ENCODE results near the gene EIF6. TPM values are rescaled to one million over a fixed set of nuclear protein-coding genes. Genes with fewer than 3 reads are reported as not detected.
A peak's percentile ranks its signal among the peaks of the same experiment; 100 is the strongest.

Gene EIF6
- total RNA-seq, result 10 to 100 TPM; 43.8 to 70.7 (median 69.6) TPM
- total RNA-seq (2013), result 54.6 TPM
- total RNA-seq, result 10.5 to 132 (median 26.9) reads per million in 29 experiments

- ATAC-seq (replicated peaks in 1 of 4) (peak; percentile 80 to 91 (median 86)), DNase-seq (peak; percentile 28 to 74 (median 51))
- under 1% methylated on average over 53 of the region's 61 CpGs for WGBS (ENCODE audit: insufficient coverage)
- Mint-ChIP-seq H3K27ac (peak within 1 kb of the TSS; percentile 78 to 88), H3K36me3 (peaks cover 17% of the 10 kb centered on the region), H3K27me3 (no peaks in the 10 kb centered on the region), H3K4me1 (peaks cover 30 to 36% (median 34%) of the 10 kb centered on the region in 3 donors), H3K9me3 (no peaks in the 10 kb centered on the region), H3K4me3 (peak within 1 kb of the TSS; percentile 89 to 92 (median 90))
- peaks cover 6 to 27% of the 10 kb centered on the region in 2 experiments for H3K4me1 ChIP-seq (ENCODE audit: control insufficient read depth in 1 of 2, extremely low read depth in 1 of 2, insufficient read depth in 2 of 2, low read length in 2 of 2)
- H3K4me3 ChIP-seq (ENCODE audit: control insufficient read depth in 1 of 2, extremely low read depth in 1 of 2, low read length in 1 of 2), result peak within 1 kb of the TSS; percentile 83 to 89
- peaks cover 0 to 4% of the 10 kb centered on the region in 2 experiments for H3K27me3 ChIP-seq (replicated peaks in 1 of 2; ENCODE audit: control insufficient read depth in 2 of 2, extremely low read depth in 1 of 2, insufficient read depth in 2 of 2, low read length in 1 of 2)
- peaks cover 3 to 24% of the 10 kb centered on the region in 2 donors for H3K36me3 ChIP-seq (ENCODE audit: control insufficient read depth in 2 of 2, extremely low read depth in 1 of 2, insufficient read depth in 1 of 2, low read length in 1 of 2)
- ChIA-PET CTCF (interaction anchor here (0.5 to 1.7 kb wide), 4 partner anchors 19 to 240 kb away, joined by 3 to 5 read pairs (median 4); no protein-coding TSS in a partner anchor), POLR2A (interaction anchor here (0.5 to 0.7 kb wide), 8 partner anchors 11 to 1759 kb away, joined by 3 to 11 read pairs (median 4); no protein-coding TSS in a partner anchor)
- H3K27ac ChIP-seq (ENCODE audit: low read length), result peak within 1 kb of the TSS; percentile 71
- no peaks in the 10 kb centered on the region for H3K9me3 ChIP-seq
These were observed at the start of gene EIF6 for GRCh38 chr20:35284267-35284991. EIF6 (minus strand) TSS chr20:35284772; CDS start chr20:35284487, 285 bp downstream.

GRCh38 chr20:35333606-35334005, 49.0 kb upstream of the EIF6 start:
- POLR2A ChIA-PET, result no interaction called here

GRCh38 chr20:35332540-35333200, 48.1 kb upstream of the EIF6 start:
- peaks cover 0 to 3% of the 10 kb centered on the region in 2 donors for H3K36me3 ChIP-seq (ENCODE audit: control insufficient read depth in 2 of 2, extremely low read depth in 1 of 2, insufficient read depth in 1 of 2, low read length in 1 of 2)
- ATAC-seq (replicated peaks in 1 of 4) (no peak), DNase-seq (no peak)
- H3K4me3 Mint-ChIP-seq, result no peak overlapping the region
- no peaks in the 10 kb centered on the region for H3K4me1 Mint-ChIP-seq
- peaks cover 3% of the 10 kb centered on the region for H3K36me3 Mint-ChIP-seq
- H3K9me3 Mint-ChIP-seq, result no peaks in the 10 kb centered on the region
- no peak overlapping the region for H3K4me3 ChIP-seq (ENCODE audit: control insufficient read depth in 1 of 2, extremely low read depth in 1 of 2, low read length in 1 of 2)
- H3K27me3 Mint-ChIP-seq, result no peaks in the 10 kb centered on the region
- CTCF ChIA-PET, result interaction anchor here in 1 of 2 donors (0.6 kb wide), 1 partner anchor 621 kb away, joined by 3 read pairs; no protein-coding TSS in a partner anchor
- no peak overlapping the region for H3K27ac Mint-ChIP-seq
- H3K27me3 ChIP-seq (replicated peaks in 1 of 2; ENCODE audit: control insufficient read depth in 2 of 2, extremely low read depth in 1 of 2, insufficient read depth in 2 of 2, low read length in 1 of 2), result no peaks in the 10 kb centered on the region
- WGBS (ENCODE audit: insufficient coverage), result 85% methylated on average over 3 of the region's 5 CpGs
- POLR2A ChIA-PET, result no interaction called here
- no peaks in the 10 kb centered on the region for H3K9me3 ChIP-seq
- H3K27ac ChIP-seq (ENCODE audit: low read length), result no peak overlapping the region
- H3K4me1 ChIP-seq (ENCODE audit: control insufficient read depth in 1 of 2, extremely low read depth in 1 of 2, insufficient read depth in 2 of 2, low read length in 2 of 2), result no peaks in the 10 kb centered on the region

More at GRCh38 chr20:35333606-35334005, 49.0 kb upstream of the EIF6 start:
- Mint-ChIP-seq H3K4me3 (no peak overlapping the region), H3K27ac (no peak overlapping the region), H3K27me3 (no peaks in the 10 kb centered on the region), H3K36me3 (peaks cover 3% of the 10 kb centered on the region), H3K4me1 (no peaks in the 10 kb centered on the region), H3K9me3 (no peaks in the 10 kb centered on the region)
- Histone ChIP-seq H3K4me3 (ENCODE audit: control insufficient read depth in 1 of 2, extremely low read depth in 1 of 2, low read length in 1 of 2) (no peak overlapping the region), H3K4me1 (ENCODE audit: control insufficient read depth in 1 of 2, extremely low read depth in 1 of 2, insufficient read depth in 2 of 2, low read length in 2 of 2) (no peaks in the 10 kb centered on the region), H3K27ac (ENCODE audit: low read length) (no peak overlapping the region), H3K36me3 (ENCODE audit: control insufficient read depth in 2 of 2, extremely low read depth in 1 of 2, insufficient read depth in 1 of 2, low read length in 1 of 2) (peaks cover 0 to 3% of the 10 kb centered on the region in 2 donors), H3K27me3 (replicated peaks in 1 of 2; ENCODE audit: control insufficient read depth in 2 of 2, extremely low read depth in 1 of 2, insufficient read depth in 2 of 2, low read length in 1 of 2) (no peaks in the 10 kb centered on the region), H3K9me3 (no peaks in the 10 kb centered on the region)
- no CpG with 5 or more reads among the region's 4 CpGs for WGBS (ENCODE audit: insufficient coverage)
- DNase-seq (no peak), ATAC-seq (replicated peaks in 1 of 4) (no peak)
- CTCF ChIA-PET, result no interaction called here

DNA sequence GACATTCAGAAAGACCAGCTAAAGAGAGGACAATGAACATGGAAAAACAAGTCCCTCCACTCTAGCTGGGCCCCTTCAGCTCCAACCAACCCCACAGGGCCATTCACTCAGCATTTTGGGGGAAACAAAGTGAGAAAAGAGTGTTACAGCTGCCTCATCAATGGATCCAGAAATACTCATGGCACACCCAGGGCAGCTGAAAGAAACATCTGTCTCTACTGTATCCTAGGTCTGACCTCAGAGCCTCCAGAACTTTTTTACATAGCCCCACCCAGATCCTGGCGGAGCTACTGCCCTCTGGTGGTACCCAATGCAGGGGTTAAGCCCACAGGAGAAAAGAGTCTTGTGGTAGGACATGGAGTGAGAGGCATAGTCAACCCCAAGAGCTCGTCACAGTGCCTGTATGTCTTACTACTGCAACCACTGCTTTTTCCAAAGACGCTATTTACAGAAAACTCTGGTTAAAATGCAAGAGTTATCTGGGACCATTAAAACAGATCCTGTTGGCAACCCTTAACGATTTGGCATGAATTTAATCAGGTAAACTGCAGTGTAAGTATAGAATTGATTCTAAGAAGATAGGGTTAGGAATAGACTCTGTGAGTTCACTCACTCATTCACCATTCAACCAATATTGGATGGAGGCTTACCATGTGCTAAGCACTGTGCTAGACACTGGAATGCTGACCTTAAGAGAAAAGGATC, 45.0 kb upstream of the EIF6 start:
- Histone ChIP-seq H3K27me3 (replicated peaks in 1 of 2; ENCODE audit: control insufficient read depth in 2 of 2, extremely low read depth in 1 of 2, insufficient read depth in 2 of 2, low read length in 1 of 2) (no peaks in the 10 kb centered on the region), H3K4me1 (ENCODE audit: control insufficient read depth in 1 of 2, extremely low read depth in 1 of 2, insufficient read depth in 2 of 2, low read length in 2 of 2) (no peaks in the 10 kb centered on the region), H3K36me3 (ENCODE audit: control insufficient read depth in 2 of 2, extremely low read depth in 1 of 2, insufficient read depth in 1 of 2, low read length in 1 of 2) (peaks cover 0 to 6% of the 10 kb centered on the region in 2 donors), H3K27ac (ENCODE audit: low read length) (no peak overlapping the region), H3K9me3 (no peaks in the 10 kb centered on the region), H3K4me3 (ENCODE audit: control insufficient read depth in 1 of 2, extremely low read depth in 1 of 2, low read length in 1 of 2) (no peak overlapping the region)
- peak in 11 of 35 experiments; percentile 3 to 38 (median 11) for DNase-seq
- Mint-ChIP-seq H3K27me3 (no peaks in the 10 kb centered on the region), H3K4me1 (no peaks in the 10 kb centered on the region), H3K36me3 (peaks cover 10% of the 10 kb centered on the region), H3K4me3 (no peak overlapping the region), H3K9me3 (no peaks in the 10 kb centered on the region), H3K27ac (no peak overlapping the region)
- 71% methylated on average over 1 of the region's 4 CpGs for WGBS (ENCODE audit: insufficient coverage)
- peak in 1 of 4 experiments; percentile 53 for ATAC-seq (replicated peaks in 1 of 4)
- ChIA-PET CTCF (interaction anchor here in 1 of 2 donors (0.5 to 0.7 kb wide), 2 partner anchors 13 to 243 kb away, joined by 3 read pairs; no protein-coding TSS in a partner anchor), POLR2A (no interaction called here)

DNA sequence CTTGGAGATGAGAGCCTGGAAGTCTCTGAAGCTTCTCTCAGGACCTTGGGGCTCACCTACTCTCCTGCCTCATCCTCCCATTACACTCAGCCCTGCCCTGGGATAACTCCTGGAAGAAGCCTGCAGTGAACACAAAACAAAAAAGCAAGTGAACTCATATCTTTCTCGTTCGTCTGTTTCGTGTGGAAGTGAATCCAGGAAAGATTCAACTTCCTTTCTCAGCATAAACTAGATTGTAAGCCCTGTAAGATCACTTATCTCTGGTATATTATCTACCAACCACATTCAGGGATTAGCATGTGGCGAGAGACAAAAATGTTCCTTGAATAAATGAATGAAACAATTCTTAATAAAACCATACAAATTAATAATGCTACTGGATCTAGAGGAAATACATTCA, 44.1 kb upstream of the EIF6 start:
- no peak for DNase-seq
- H3K27ac ChIP-seq (ENCODE audit: low read length), result no peak overlapping the region
- ATAC-seq (replicated peaks in 1 of 4), result no peak
- ChIA-PET CTCF (no interaction called here), POLR2A (no interaction called here)
- Mint-ChIP-seq H3K9me3 (no peaks in the 10 kb centered on the region), H3K27me3 (no peaks in the 10 kb centered on the region), H3K4me1 (no peaks in the 10 kb centered on the region), H3K36me3 (peaks cover 10% of the 10 kb centered on the region), H3K27ac (no peak overlapping the region), H3K4me3 (no peak overlapping the region)
- H3K4me1 ChIP-seq (ENCODE audit: control insufficient read depth in 1 of 2, extremely low read depth in 1 of 2, insufficient read depth in 2 of 2, low read length in 2 of 2), result no peaks in the 10 kb centered on the region
- 90% methylated on average over 3 of the region's 4 CpGs for WGBS (ENCODE audit: insufficient coverage)
- no peaks in the 10 kb centered on the region for H3K27me3 ChIP-seq (replicated peaks in 1 of 2; ENCODE audit: control insufficient read depth in 2 of 2, extremely low read depth in 1 of 2, insufficient read depth in 2 of 2, low read length in 1 of 2)
- H3K9me3 ChIP-seq, result no peaks in the 10 kb centered on the region
- no peak overlapping the region for H3K4me3 ChIP-seq (ENCODE audit: control insufficient read depth in 1 of 2, extremely low read depth in 1 of 2, low read length in 1 of 2)
- peaks cover 0 to 6% of the 10 kb centered on the region in 2 donors for H3K36me3 ChIP-seq (ENCODE audit: control insufficient read depth in 2 of 2, extremely low read depth in 1 of 2, insufficient read depth in 1 of 2, low read length in 1 of 2)

GRCh38 chr20:35328095-35328685, 43.6 kb upstream of the EIF6 start:
- H3K27ac ChIP-seq (ENCODE audit: low read length), result no peak overlapping the region
- H3K27me3 ChIP-seq (replicated peaks in 1 of 2; ENCODE audit: control insufficient read depth in 2 of 2, extremely low read depth in 1 of 2, insufficient read depth in 2 of 2, low read length in 1 of 2), result no peaks in the 10 kb centered on the region
- peaks cover 0 to 6% of the 10 kb centered on the region in 2 donors for H3K36me3 ChIP-seq (ENCODE audit: control insufficient read depth in 2 of 2, extremely low read depth in 1 of 2, insufficient read depth in 1 of 2, low read length in 1 of 2)
- ChIA-PET CTCF (no interaction called here), POLR2A (no interaction called here)
- H3K9me3 ChIP-seq, result no peaks in the 10 kb centered on the region
- H3K4me3 Mint-ChIP-seq, result no peak overlapping the region
- H3K4me1 ChIP-seq (ENCODE audit: control insufficient read depth in 1 of 2, extremely low read depth in 1 of 2, insufficient read depth in 2 of 2, low read length in 2 of 2), result no peaks in the 10 kb centered on the region
- DNase-seq (no peak), ATAC-seq (replicated peaks in 1 of 4) (no peak)
- H3K4me1 Mint-ChIP-seq, result no peaks in the 10 kb centered on the region
- H3K4me3 ChIP-seq (ENCODE audit: control insufficient read depth in 1 of 2, extremely low read depth in 1 of 2, low read length in 1 of 2), result no peak overlapping the region
- peaks cover 10% of the 10 kb centered on the region for H3K36me3 Mint-ChIP-seq
- H3K9me3 Mint-ChIP-seq, result no peaks in the 10 kb centered on the region
- WGBS (ENCODE audit: insufficient coverage), result 100% methylated on average over 1 of the region's 3 CpGs
- H3K27me3 Mint-ChIP-seq, result no peaks in the 10 kb centered on the region
- H3K27ac Mint-ChIP-seq, result no peak overlapping the region
